Smooth muscle cell (in vitro differentiated cells): ENCODE results near the gene EIF1. TPM values are rescaled to one million over a fixed set of nuclear protein-coding genes. Genes with fewer than 3 reads are reported as not detected.

Experiments
- DNase-seq: peaks from one replicate; lab custom pipeline; 2025; ENCODE audit not compliant: unreplicated experiment; lab: John Stamatoyannopoulos, UW
- H2AFZ ChIP-seq: fragments of 200-600 bp; sonication (generic); 2 replicates; pipeline ENCODE4 v1.6.0; 2016; ENCODE audit warnings: antibody characterized with exemption, low read depth, mild to moderate bottlenecking
- H3F3A ChIP-seq: fragments of 200-600 bp; sonication (generic); 2 replicates; pipeline ENCODE4 v1.6.0; 2017; ENCODE audit warnings: antibody characterized with exemption, low read depth
- H3K27ac ChIP-seq: fragments of 200-600 bp; sonication (generic); 2 replicates; pipeline ENCODE4 v1.5.1; 2016; ENCODE audit warnings: low read depth, mild to moderate bottlenecking
- H3K27me3 ChIP-seq: fragments of 200-600 bp; sonication (generic); 2 replicates; pipeline ENCODE4 v1.6.1; 2016; ENCODE audit warnings: low read depth, mild to moderate bottlenecking
- H3K36me3 ChIP-seq: fragments of 200-600 bp; sonication (generic); 2 replicates; pipeline ENCODE4 v1.5.1; 2016; ENCODE audit warnings: low read depth
- H3K4me1 ChIP-seq: fragments of 200-600 bp; sonication (generic); 2 replicates; pipeline ENCODE4 v1.5.1; 2016; ENCODE audit warnings: low read depth
- H3K4me2 ChIP-seq: fragments of 200-600 bp; sonication (generic); 2 replicates; pipeline ENCODE4 v1.6.0; 2016; ENCODE audit warnings: mild to moderate bottlenecking
- H3K4me3 ChIP-seq: fragments of 200-600 bp; sonication (generic); 2 replicates; pipeline ENCODE4 v1.5.1; 2016; ENCODE audit warnings: mild to moderate bottlenecking
- H3K79me2 ChIP-seq: fragments of 200-600 bp; sonication (generic); 2 replicates; pipeline ENCODE4 v1.6.0; 2016; ENCODE audit warnings: low read depth, mild to moderate bottlenecking
- H3K9ac ChIP-seq: fragments of 200-600 bp; sonication (generic); 2 replicates; pipeline ENCODE4 v1.6.0; 2016; ENCODE audit warnings: low read depth
- H3K9me3 ChIP-seq: fragments of 200-600 bp; sonication (generic); replicated peaks from 2 replicates; pipeline ENCODE4 v1.5.1; 2016; ENCODE audit warnings: low read depth
- H4K20me1 ChIP-seq: fragments of 200-600 bp; sonication (generic); 2 replicates; pipeline ENCODE4 v1.6.0; 2016; ENCODE audit warnings: low read depth
- WGBS: methylation state at CpG from one replicate; pipeline ENCODE4 v1.1.7; 2016; ENCODE audit warnings: low lambda C conversion rate; 5-methylcytosine and 5-hydroxymethylcytosine counted together
- polyA plus RNA-seq: library from polyadenylated mRNA; unstranded; fragments of >200 nt; fragmentation: Nextera tagmentation; extraction: Ambion mirVana; gene quantifications from 2 replicates; pipeline ENCODE4 v1.2.1, GENCODE V29; 2016
- total RNA-seq: library from RNA; depleted of rRNA; stranded (reverse); fragments of >200 nt; gene quantifications from 2 replicates; pipeline ENCODE4 v1.2.3, GENCODE V29; 2014
- TF ChIP-seq, protein P1 (sequence below): fragments of 200-600 bp; sonication (generic); IDR thresholded peaks from 2 replicates; pipeline ENCODE4 v1.5.1; 2017; ENCODE audit warnings: borderline replicate concordance, mild to moderate bottlenecking, antibody characterized with exemption; ENCODE audit not compliant: insufficient read depth, poor library complexity, severe bottlenecking

Gene EIF1
- total and polyA plus RNA-seq, 2 experiments from 2014 or later, result 360 to 1,301 TPM

- Histone ChIP-seq H2AFZ (no peak overlapping the region), H3K9me3 (no peaks in the 10 kb centered on the region), H4K20me1 (no peaks in the 10 kb centered on the region), H3K4me3 (no peak overlapping the region), H3K36me3 (no peaks in the 10 kb centered on the region), H3K4me2 (no peak overlapping the region), H3K9ac (no peak overlapping the region), H3K4me1 (peaks cover 10% of the 10 kb centered on the region), H3F3A (no peaks in the 10 kb centered on the region), H3K27me3 (no peaks in the 10 kb centered on the region), H3K27ac (no peak overlapping the region), H3K79me2 (no peaks in the 10 kb centered on the region)
- no peak for DNase-seq
- 92% methylated on average over 5 of the region's 5 CpGs for WGBS
- TF ChIP-seq, protein P1, sequence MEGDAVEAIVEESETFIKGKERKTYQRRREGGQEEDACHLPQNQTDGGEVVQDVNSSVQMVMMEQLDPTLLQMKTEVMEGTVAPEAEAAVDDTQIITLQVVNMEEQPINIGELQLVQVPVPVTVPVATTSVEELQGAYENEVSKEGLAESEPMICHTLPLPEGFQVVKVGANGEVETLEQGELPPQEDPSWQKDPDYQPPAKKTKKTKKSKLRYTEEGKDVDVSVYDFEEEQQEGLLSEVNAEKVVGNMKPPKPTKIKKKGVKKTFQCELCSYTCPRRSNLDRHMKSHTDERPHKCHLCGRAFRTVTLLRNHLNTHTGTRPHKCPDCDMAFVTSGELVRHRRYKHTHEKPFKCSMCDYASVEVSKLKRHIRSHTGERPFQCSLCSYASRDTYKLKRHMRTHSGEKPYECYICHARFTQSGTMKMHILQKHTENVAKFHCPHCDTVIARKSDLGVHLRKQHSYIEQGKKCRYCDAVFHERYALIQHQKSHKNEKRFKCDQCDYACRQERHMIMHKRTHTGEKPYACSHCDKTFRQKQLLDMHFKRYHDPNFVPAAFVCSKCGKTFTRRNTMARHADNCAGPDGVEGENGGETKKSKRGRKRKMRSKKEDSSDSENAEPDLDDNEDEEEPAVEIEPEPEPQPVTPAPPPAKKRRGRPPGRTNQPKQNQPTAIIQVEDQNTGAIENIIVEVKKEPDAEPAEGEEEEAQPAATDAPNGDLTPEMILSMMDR, result no peak
Measured at GRCh38 chr17:41658846-41659245, 29.8 kb upstream of the EIF1 start.

GRCh38 chr17:41659427-41660212 is 29.1 kb upstream of the EIF1 start:
- H3K4me1 ChIP-seq, result peaks cover 10% of the 10 kb centered on the region
- H2AFZ ChIP-seq, result no peak overlapping the region
- no peaks in the 10 kb centered on the region for H4K20me1 ChIP-seq
- H3K79me2 ChIP-seq, result no peaks in the 10 kb centered on the region
- 91% methylated on average over 11 of the region's 11 CpGs for WGBS
- H3K4me3 ChIP-seq, result no peak overlapping the region
- no peak overlapping the region for H3K9ac ChIP-seq
- no peaks in the 10 kb centered on the region for H3K36me3 ChIP-seq
- H3K27me3 ChIP-seq, result no peaks in the 10 kb centered on the region
- no peak for DNase-seq
- H3K27ac ChIP-seq, result no peak overlapping the region
- no peaks in the 10 kb centered on the region for H3F3A ChIP-seq
- no peak overlapping the region for H3K4me2 ChIP-seq
- TF ChIP-seq, protein P1, result no peak
- H3K9me3 ChIP-seq, result no peaks in the 10 kb centered on the region

- 70% methylated on average over 8 of the region's 8 CpGs for WGBS
Measured at GRCh38 chr17:41660221-41660711, 28.4 kb upstream of the EIF1 start.

More at GRCh38 chr17:41660221-41660711, 28.4 kb upstream of the EIF1 start:
- H4K20me1 ChIP-seq, result no peaks in the 10 kb centered on the region
- no peak for DNase-seq
- no peaks in the 10 kb centered on the region for H3F3A ChIP-seq
- H3K9ac ChIP-seq, result no peak overlapping the region
- H3K4me1 ChIP-seq, result peaks cover 8% of the 10 kb centered on the region
- H3K27me3 ChIP-seq, result no peaks in the 10 kb centered on the region
- no peak overlapping the region for H3K27ac ChIP-seq
- H3K9me3 ChIP-seq, result no peaks in the 10 kb centered on the region
- no peak overlapping the region for H2AFZ ChIP-seq
- H3K36me3 ChIP-seq, result no peaks in the 10 kb centered on the region
- TF ChIP-seq, protein P1, result no peak
- H3K79me2 ChIP-seq, result no peaks in the 10 kb centered on the region
- no peak overlapping the region for H3K4me3 ChIP-seq
- no peak overlapping the region for H3K4me2 ChIP-seq
